SK-N-SH (cell line): ENCODE data around the gene LPCAT3. TPM values are rescaled to one million over a fixed set of nuclear protein-coding genes. Genes with fewer than 3 reads are reported as not detected.

Experiments
- CTCF ChIA-PET: fragments of 300-600, 350-600 bp; formaldehyde crosslinking; extraction: SDS; loops from one replicate; lab custom pipeline; 2021; lab: Yijun Ruan, JAX
- POLR2A ChIA-PET: fragments of 350-600 bp; sonication (Branson Sonifier 250); formaldehyde crosslinking; extraction: SDS; loops from one replicate; lab custom pipeline; 2020; ENCODE audit warnings: antibody characterized with exemption, inconsistent platforms; lab: Yijun Ruan, JAX
- DNase-seq: peaks from one replicate; pipeline ENCODE4 v3.0.0; 2012
- H2AFZ ChIP-seq: fragments of 200-600 bp; sonication (generic); 2 replicates; pipeline ENCODE4 v1.8.1; 2016; ENCODE audit warnings: antibody characterized with exemption, mild to moderate bottlenecking, low read depth
- H3F3A ChIP-seq: fragments of 200-600 bp; sonication (generic); replicated peaks from 2 replicates; pipeline ENCODE3; 2016; ENCODE audit warnings: antibody characterized with exemption, mild to moderate bottlenecking; ENCODE audit not compliant: insufficient read depth
- H3K27ac ChIP-seq, 2 experiments: fragments of 200-500 bp in 1 of 2; fragments of 200-600 bp in 1 of 2; sonication (Bioruptor generic) in 1 of 2; sonication (generic), shearing (Covaris generic) in 1 of 2; 2 replicates each; pipeline versions ENCODE4 v1.5.1 to v1.6.1; 2014 to 2016; ENCODE audit warnings: low read depth in 2 of 2, inconsistent platforms in 1 of 2, low read length in 1 of 2, mild to moderate bottlenecking in 1 of 2, mixed read lengths in 1 of 2
- H3K27me3 ChIP-seq: fragments of 200-600 bp; sonication (generic), shearing (Covaris generic); 2 replicates; pipeline ENCODE4 v1.6.1; 2016; ENCODE audit warnings: mixed run types; ENCODE audit not compliant: insufficient read depth
- H3K36me3 ChIP-seq, 2 experiments: fragments of 200-500 bp in 1 of 2; fragments of 200-600 bp in 1 of 2; sonication (Bioruptor generic) in 1 of 2; sonication (generic) in 1 of 2; replicated peaks in 1 of 2; 2 replicates each; pipeline versions ENCODE3 to v1.5.1; 2014 to 2016; ENCODE audit warnings: low read length in 1 of 2, mild to moderate bottlenecking in 1 of 2; ENCODE audit not compliant: insufficient read depth in 2 of 2, control insufficient read depth in 1 of 2
- H3K4me1 ChIP-seq, 2 experiments: fragments of 200-500 bp in 1 of 2; fragments of 200-600 bp in 1 of 2; sonication (Bioruptor generic) in 1 of 2; sonication (generic), shearing (Covaris generic) in 1 of 2; 2 replicates each; pipeline versions ENCODE4 v1.5.1 to v1.6.1; 2014 to 2016; ENCODE audit warnings: low read depth in 1 of 2, low read length in 1 of 2, mixed run types in 1 of 2; ENCODE audit not compliant: insufficient read depth in 2 of 2, control insufficient read depth in 1 of 2
- H3K4me2 ChIP-seq: fragments of 200-600 bp; sonication (generic), shearing (Covaris generic); 2 replicates; pipeline ENCODE4 v1.6.1; 2017; ENCODE audit warnings: mixed run types
- H3K4me3 ChIP-seq, 2 experiments: fragments of 200-500 bp in 1 of 2; fragments of 200-600 bp in 1 of 2; sonication (Bioruptor generic) in 1 of 2; sonication (generic), shearing (Covaris generic) in 1 of 2; 2 replicates each; pipeline versions ENCODE4 v1.5.1 to v1.8.1; 2014 to 2016; ENCODE audit warnings: low read depth in 2 of 2, inconsistent platforms in 1 of 2, low read length in 1 of 2, mild to moderate bottlenecking in 1 of 2, mixed read lengths in 1 of 2, moderate library complexity in 1 of 2
- H3K79me2 ChIP-seq: fragments of 200-600 bp; sonication (generic); 2 replicates; pipeline ENCODE4 v1.8.1; 2017; ENCODE audit warnings: mild to moderate bottlenecking; ENCODE audit not compliant: insufficient read depth
- H3K9ac ChIP-seq: fragments of 200-600 bp; sonication (generic); 2 replicates; pipeline ENCODE4 v1.6.1; 2017; ENCODE audit warnings: mixed run types
- H3K9me2 ChIP-seq: fragments of 200-600 bp; sonication (generic); 2 replicates; pipeline ENCODE4 v1.6.1; 2017; ENCODE audit warnings: mixed run types
- H3K9me3 ChIP-seq: fragments of 200-600 bp; sonication (generic); 2 replicates; pipeline ENCODE4 v1.6.1; 2017; ENCODE audit warnings: mixed run types, mild to moderate bottlenecking, moderate library complexity
- H4K20me1 ChIP-seq: fragments of 200-600 bp; sonication (generic); 2 replicates; pipeline ENCODE4 v1.6.1; 2017; ENCODE audit warnings: mild to moderate bottlenecking, mixed run types; ENCODE audit not compliant: insufficient read depth
- FOXM1 ChIP-seq: IDR thresholded peaks from 2 replicates; pipeline ENCODE4 v1.4.0; 2012; ENCODE audit warnings: low read depth, mild to moderate bottlenecking
- GABPA ChIP-seq: IDR thresholded peaks from 2 replicates; pipeline ENCODE4 v1.4.0; 2012; ENCODE audit warnings: low read depth, mild to moderate bottlenecking
- MEF2A ChIP-seq: IDR thresholded peaks from 2 replicates; pipeline ENCODE4 v1.4.0; 2012; ENCODE audit warnings: low read depth, borderline replicate concordance
- MXI1 ChIP-seq: IDR thresholded peaks from 2 replicates; pipeline ENCODE4 v1.6.1; 2012; ENCODE audit warnings: mild to moderate bottlenecking, low read depth, low read length, improper control_type of control experiment
- NFIC ChIP-seq: IDR thresholded peaks from 2 replicates; pipeline ENCODE4 v1.4.0; 2012; ENCODE audit warnings: borderline replicate concordance
- RCOR1 ChIP-seq: fragments of 150-350 bp; IDR thresholded peaks from 2 replicates; pipeline ENCODE4 v1.6.1; 2017; ENCODE audit warnings: antibody characterized with exemption, low read length
- RXRA ChIP-seq: IDR thresholded peaks from 2 replicates; pipeline ENCODE4 v1.4.0; 2012; ENCODE audit warnings: low read depth, mild to moderate bottlenecking, borderline replicate concordance
- WGBS: methylation state at CpG from one replicate; pipeline ENCODE4 v1.1.6; 2017; ENCODE audit warnings: low lambda C conversion rate; 5-methylcytosine and 5-hydroxymethylcytosine counted together
- polyA plus RNA-seq, 3 experiments: library from polyadenylated mRNA; depleted of rRNA; stranded (reverse); fragments of >200 nt; gene quantifications; 2 replicates each; pipeline ENCODE4 v1.2.3, GENCODE V29; 2012
- TF ChIP-seq, protein P1 (sequence below): IDR thresholded peaks from 2 replicates; pipeline ENCODE4 v1.6.1; 2012; ENCODE audit warnings: mild to moderate bottlenecking, low read depth, low read length, moderate library complexity
- TF ChIP-seq, protein P2 (sequence below): IDR thresholded peaks from 2 replicates; pipeline ENCODE4 v1.4.0; 2012; ENCODE audit warnings: low read depth, borderline replicate concordance
- TF ChIP-seq, protein P3 (sequence below): IDR thresholded peaks from 2 replicates; pipeline ENCODE4; 2012
- TF ChIP-seq, protein P4 (sequence below): fragments of 150-350 bp; IDR thresholded peaks from 2 replicates; pipeline ENCODE4 v1.6.1; 2016; ENCODE audit warnings: mild to moderate bottlenecking, low read depth, low read length
- TF ChIP-seq, protein P5 (sequence below): IDR thresholded peaks from 2 replicates; pipeline ENCODE4 v1.4.0; 2012; ENCODE audit warnings: low read depth

The LPCAT3 gene
- polyA plus RNA-seq, 1 of the 3 experiments (the other 2 are of a cell fraction) = 23.8 TPM

DNA sequence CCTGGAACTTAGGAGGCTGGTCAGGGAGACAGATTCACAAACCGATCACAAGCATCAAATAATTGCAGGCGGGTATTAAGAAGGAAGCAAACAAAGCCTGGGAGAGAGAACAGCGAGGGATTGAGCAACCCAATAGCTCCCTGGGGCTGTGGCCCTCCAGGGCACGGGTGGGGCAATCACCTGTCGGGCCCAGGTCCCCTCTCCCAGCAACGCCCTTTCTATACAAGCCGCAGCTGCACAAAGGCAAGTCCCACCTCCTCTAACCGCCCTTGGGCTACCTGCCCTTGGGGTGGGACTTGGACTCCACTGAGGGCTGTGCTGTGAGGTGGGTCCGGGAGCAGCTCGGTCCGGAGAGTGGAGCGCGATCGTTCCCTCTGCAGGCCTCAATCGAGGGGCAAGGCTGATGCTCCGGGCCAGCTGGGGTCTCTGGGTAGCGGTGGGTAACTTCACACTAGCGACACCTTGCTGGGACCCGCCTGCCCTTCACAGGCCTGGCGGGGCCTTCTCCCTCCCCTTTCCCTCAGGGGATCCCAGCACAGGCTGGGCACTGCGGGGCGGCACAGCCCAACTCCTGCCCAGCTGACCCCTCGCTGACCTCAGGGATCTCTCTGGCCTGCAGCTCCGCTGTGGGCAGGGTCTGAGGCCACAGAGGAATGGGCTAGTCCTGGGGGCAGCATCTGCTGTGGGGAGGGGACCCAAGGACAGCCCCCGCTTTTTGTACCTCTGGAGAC lies 55.8 kb downstream of the LPCAT3 start:
- 78% methylated on average over 18 of the region's 25 CpGs for WGBS
- Histone ChIP-seq H3K4me1 (peaks cover 0 to 8% of the 10 kb centered on the region in 2 experiments; a peak in 2 of 4 replicates), H3F3A (peaks cover 29% of the 10 kb centered on the region), H3K9me2 (no peaks in the 10 kb centered on the region), H3K27ac (no peak overlapping the region; a peak in 1 of 4 replicates), H3K79me2 (no peaks in the 10 kb centered on the region), H3K27me3 (no peaks in the 10 kb centered on the region), H3K9ac (peak overlapping the region; percentile 13; the same call in 1 of the 2 replicates), H4K20me1 (no peaks in the 10 kb centered on the region), H3K4me2 (no peak overlapping the region), H3K9me3 (no peaks in the 10 kb centered on the region), H3K4me3 (no peak overlapping the region), H2AFZ (peak overlapping the region; percentile 86; the same call in 1 of the 2 replicates), H3K36me3 (peaks cover 10 to 29% of the 10 kb centered on the region in 2 experiments)
- DNase-seq = peak; percentile 35
- ChIA-PET CTCF (interaction anchor here (0.8 to 8.0 kb wide), 12 partner anchors 7 to 491 kb away, joined by 3 to 114 read pairs (median 4); partner anchors contain the start of genes C12orf57, ENO2 and RNU7-1), POLR2A (interaction anchor here (1.6 to 6.8 kb wide), 2 partner anchors 17 to 41 kb away, joined by 3 to 62 read pairs; partner anchors contain the start of genes C12orf57 and RNU7-1)
- TF ChIP-seq, protein P1, sequence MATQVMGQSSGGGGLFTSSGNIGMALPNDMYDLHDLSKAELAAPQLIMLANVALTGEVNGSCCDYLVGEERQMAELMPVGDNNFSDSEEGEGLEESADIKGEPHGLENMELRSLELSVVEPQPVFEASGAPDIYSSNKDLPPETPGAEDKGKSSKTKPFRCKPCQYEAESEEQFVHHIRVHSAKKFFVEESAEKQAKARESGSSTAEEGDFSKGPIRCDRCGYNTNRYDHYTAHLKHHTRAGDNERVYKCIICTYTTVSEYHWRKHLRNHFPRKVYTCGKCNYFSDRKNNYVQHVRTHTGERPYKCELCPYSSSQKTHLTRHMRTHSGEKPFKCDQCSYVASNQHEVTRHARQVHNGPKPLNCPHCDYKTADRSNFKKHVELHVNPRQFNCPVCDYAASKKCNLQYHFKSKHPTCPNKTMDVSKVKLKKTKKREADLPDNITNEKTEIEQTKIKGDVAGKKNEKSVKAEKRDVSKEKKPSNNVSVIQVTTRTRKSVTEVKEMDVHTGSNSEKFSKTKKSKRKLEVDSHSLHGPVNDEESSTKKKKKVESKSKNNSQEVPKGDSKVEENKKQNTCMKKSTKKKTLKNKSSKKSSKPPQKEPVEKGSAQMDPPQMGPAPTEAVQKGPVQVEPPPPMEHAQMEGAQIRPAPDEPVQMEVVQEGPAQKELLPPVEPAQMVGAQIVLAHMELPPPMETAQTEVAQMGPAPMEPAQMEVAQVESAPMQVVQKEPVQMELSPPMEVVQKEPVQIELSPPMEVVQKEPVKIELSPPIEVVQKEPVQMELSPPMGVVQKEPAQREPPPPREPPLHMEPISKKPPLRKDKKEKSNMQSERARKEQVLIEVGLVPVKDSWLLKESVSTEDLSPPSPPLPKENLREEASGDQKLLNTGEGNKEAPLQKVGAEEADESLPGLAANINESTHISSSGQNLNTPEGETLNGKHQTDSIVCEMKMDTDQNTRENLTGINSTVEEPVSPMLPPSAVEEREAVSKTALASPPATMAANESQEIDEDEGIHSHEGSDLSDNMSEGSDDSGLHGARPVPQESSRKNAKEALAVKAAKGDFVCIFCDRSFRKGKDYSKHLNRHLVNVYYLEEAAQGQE = no peak
- TF ChIP-seq, protein P2, sequence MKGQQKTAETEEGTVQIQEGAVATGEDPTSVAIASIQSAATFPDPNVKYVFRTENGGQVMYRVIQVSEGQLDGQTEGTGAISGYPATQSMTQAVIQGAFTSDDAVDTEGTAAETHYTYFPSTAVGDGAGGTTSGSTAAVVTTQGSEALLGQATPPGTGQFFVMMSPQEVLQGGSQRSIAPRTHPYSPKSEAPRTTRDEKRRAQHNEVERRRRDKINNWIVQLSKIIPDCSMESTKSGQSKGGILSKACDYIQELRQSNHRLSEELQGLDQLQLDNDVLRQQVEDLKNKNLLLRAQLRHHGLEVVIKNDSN = no peak
- TF ChIP-seq FOXM1 = no peak
- no peak for TF ChIP-seq GABPA
- TF ChIP-seq NFIC = no peak
- TF ChIP-seq MEF2A = no peak
- no peak for TF ChIP-seq RCOR1
- TF ChIP-seq, protein P3, sequence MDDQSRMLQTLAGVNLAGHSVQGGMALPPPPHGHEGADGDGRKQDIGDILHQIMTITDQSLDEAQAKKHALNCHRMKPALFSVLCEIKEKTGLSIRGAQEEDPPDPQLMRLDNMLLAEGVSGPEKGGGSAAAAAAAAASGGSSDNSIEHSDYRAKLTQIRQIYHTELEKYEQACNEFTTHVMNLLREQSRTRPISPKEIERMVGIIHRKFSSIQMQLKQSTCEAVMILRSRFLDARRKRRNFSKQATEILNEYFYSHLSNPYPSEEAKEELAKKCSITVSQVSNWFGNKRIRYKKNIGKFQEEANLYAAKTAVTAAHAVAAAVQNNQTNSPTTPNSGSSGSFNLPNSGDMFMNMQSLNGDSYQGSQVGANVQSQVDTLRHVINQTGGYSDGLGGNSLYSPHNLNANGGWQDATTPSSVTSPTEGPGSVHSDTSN = no peak
- TF ChIP-seq, protein P4, sequence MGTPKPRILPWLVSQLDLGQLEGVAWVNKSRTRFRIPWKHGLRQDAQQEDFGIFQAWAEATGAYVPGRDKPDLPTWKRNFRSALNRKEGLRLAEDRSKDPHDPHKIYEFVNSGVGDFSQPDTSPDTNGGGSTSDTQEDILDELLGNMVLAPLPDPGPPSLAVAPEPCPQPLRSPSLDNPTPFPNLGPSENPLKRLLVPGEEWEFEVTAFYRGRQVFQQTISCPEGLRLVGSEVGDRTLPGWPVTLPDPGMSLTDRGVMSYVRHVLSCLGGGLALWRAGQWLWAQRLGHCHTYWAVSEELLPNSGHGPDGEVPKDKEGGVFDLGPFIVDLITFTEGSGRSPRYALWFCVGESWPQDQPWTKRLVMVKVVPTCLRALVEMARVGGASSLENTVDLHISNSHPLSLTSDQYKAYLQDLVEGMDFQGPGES = no peak
- no peak for TF ChIP-seq MXI1
- TF ChIP-seq, protein P5, sequence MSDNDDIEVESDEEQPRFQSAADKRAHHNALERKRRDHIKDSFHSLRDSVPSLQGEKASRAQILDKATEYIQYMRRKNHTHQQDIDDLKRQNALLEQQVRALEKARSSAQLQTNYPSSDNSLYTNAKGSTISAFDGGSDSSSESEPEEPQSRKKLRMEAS = no peak
- no peak for TF ChIP-seq RXRA
